ENCODE results near the gene DMTF1. TPM values are rescaled to one million over a fixed set of nuclear protein-coding genes. Genes with fewer than 3 reads are reported as not detected.

Gene DMTF1
- total RNA-seq, 2 donors from 2014 or later = 129 to 152 TPM

DNA sequence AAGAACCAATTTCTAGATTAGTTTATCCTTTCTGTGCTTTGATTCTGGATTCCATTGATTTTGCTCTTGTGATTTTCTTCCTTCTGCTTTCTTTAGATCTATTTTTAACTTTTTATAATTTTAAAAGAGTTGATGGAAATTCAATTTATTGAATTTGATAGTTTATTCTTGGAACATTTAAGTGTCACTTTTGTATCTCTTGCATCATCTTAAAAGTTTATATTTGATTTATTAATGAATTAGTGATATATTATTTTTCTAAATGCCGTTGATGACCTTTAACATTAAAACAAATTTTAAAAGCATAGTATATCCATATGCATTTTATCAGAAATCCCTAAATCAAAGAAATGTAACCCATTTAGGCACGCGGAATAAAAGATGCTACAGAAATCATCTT is 26.9 kb downstream of the DMTF1 start:
- H3K4me3 ChIP-seq (ENCODE audit: low read length) = no peak overlapping the region
- Mint-ChIP-seq H3K4me1 (no peaks in the 10 kb centered on the region), H3K4me3 (no peak overlapping the region), H3K9me3 (no peaks in the 10 kb centered on the region), H3K27me3 (ENCODE audit: insufficient read depth) (no peaks in the 10 kb centered on the region), H3K36me3 (ENCODE audit: low read depth) (peaks cover 69% of the 10 kb centered on the region), H3K27ac (no peak overlapping the region)
- no peak overlapping the region for H3K9ac ChIP-seq (ENCODE audit: extremely low read depth, low read length, poor library complexity, severe bottlenecking)
- H3K4me1 ChIP-seq (ENCODE audit: control insufficient read depth, insufficient read depth, low read length) = no peaks in the 10 kb centered on the region
- DNase-seq = no peak
- no peaks in the 10 kb centered on the region for H3K9me3 ChIP-seq (ENCODE audit: control insufficient read depth, low read length)
- no peaks in the 10 kb centered on the region for H3K27me3 ChIP-seq (ENCODE audit: control insufficient read depth, insufficient read depth, low read length, poor library complexity, severe bottlenecking)
- H3K27ac ChIP-seq (ENCODE audit: low read depth, low read length) = no peak overlapping the region
- TF ChIP-seq, protein P1, sequence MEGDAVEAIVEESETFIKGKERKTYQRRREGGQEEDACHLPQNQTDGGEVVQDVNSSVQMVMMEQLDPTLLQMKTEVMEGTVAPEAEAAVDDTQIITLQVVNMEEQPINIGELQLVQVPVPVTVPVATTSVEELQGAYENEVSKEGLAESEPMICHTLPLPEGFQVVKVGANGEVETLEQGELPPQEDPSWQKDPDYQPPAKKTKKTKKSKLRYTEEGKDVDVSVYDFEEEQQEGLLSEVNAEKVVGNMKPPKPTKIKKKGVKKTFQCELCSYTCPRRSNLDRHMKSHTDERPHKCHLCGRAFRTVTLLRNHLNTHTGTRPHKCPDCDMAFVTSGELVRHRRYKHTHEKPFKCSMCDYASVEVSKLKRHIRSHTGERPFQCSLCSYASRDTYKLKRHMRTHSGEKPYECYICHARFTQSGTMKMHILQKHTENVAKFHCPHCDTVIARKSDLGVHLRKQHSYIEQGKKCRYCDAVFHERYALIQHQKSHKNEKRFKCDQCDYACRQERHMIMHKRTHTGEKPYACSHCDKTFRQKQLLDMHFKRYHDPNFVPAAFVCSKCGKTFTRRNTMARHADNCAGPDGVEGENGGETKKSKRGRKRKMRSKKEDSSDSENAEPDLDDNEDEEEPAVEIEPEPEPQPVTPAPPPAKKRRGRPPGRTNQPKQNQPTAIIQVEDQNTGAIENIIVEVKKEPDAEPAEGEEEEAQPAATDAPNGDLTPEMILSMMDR (conservative IDR thresholded peaks at IDR 0.05) = no peak
- WGBS, 2 experiments (ENCODE audit: insufficient coverage in 1 of 2, insufficient read length in 1 of 2) = 97 to 100% methylated on average over 2 to 3 of the region's 3 CpGs
- H3K36me3 ChIP-seq (ENCODE audit: control insufficient read depth, insufficient read depth, low read length) = peaks cover 98% of the 10 kb centered on the region

DNA sequence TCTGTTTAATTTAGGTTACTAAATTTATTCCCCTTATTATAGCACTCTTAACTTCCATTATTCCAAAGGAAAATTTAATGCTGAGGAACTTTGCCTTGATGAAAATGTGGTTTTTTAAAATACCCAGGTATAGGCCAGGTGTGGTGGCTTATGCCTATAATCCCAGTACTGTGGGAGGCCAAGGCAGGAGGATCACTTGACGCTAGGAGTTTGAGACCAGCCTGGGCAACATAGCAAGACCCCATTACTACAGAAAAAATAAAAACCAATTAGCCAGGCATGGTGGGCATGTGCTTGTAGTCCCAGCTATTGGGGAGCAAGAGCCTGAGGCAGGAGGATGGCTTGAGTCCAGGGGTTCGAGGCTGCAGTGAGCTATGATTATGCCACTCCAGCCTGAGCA is 34.9 kb downstream of the DMTF1 start:
- H3K4me1 ChIP-seq (ENCODE audit: control insufficient read depth, insufficient read depth, low read length) = no peaks in the 10 kb centered on the region
- Mint-ChIP-seq H3K9me3 (no peaks in the 10 kb centered on the region), H3K4me3 (no peak overlapping the region), H3K4me1 (no peaks in the 10 kb centered on the region), H3K27me3 (ENCODE audit: insufficient read depth) (no peaks in the 10 kb centered on the region), H3K36me3 (ENCODE audit: low read depth) (peaks cover 74% of the 10 kb centered on the region), H3K27ac (no peak overlapping the region)
- TF ChIP-seq, protein P1 (conservative IDR thresholded peaks at IDR 0.05) = no peak
- no peak overlapping the region for H3K4me3 ChIP-seq (ENCODE audit: low read length)
- H3K9me3 ChIP-seq (ENCODE audit: control insufficient read depth, low read length) = no peaks in the 10 kb centered on the region
- H3K27me3 ChIP-seq (ENCODE audit: control insufficient read depth, insufficient read depth, low read length, poor library complexity, severe bottlenecking) = no peaks in the 10 kb centered on the region
- WGBS, 2 experiments (ENCODE audit: insufficient coverage in 1 of 2, insufficient read length in 1 of 2) = 100% methylated on average over 1 to 2 of the region's 2 CpGs
- DNase-seq = no peak
- no peak overlapping the region for H3K9ac ChIP-seq (ENCODE audit: extremely low read depth, low read length, poor library complexity, severe bottlenecking)
- H3K27ac ChIP-seq (ENCODE audit: low read depth, low read length) = no peak overlapping the region
- peaks cover 98% of the 10 kb centered on the region for H3K36me3 ChIP-seq (ENCODE audit: control insufficient read depth, insufficient read depth, low read length)

DNA sequence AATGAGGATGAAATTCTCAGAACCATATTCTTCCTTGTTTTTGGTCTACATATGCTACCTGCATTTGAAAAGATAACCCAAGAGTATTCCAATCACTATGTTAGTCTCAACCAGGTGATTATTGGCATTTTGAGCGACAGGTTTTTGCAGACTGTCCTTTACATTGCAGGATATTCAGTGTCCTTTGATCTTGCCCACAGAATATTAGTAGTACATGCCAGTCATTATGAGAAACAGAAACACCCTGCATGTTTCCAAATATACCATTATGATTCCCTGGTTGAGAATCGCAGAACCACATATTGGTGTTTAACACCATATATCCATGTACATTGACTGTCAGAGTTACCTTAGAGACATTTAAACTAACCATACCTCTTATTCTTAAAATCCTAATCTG is 36.7 kb downstream of the DMTF1 start:
- TF ChIP-seq, protein P1 (conservative IDR thresholded peaks at IDR 0.05) = no peak
- H3K27ac Mint-ChIP-seq = no peak overlapping the region
- no peaks in the 10 kb centered on the region for H3K27me3 ChIP-seq (ENCODE audit: control insufficient read depth, insufficient read depth, low read length, poor library complexity, severe bottlenecking)
- no peak for DNase-seq
- H3K36me3 Mint-ChIP-seq (ENCODE audit: low read depth) = peaks cover 70% of the 10 kb centered on the region
- no peaks in the 10 kb centered on the region for H3K9me3 ChIP-seq (ENCODE audit: control insufficient read depth, low read length)
- H3K27me3 Mint-ChIP-seq (ENCODE audit: insufficient read depth) = no peaks in the 10 kb centered on the region
- no peak overlapping the region for H3K27ac ChIP-seq (ENCODE audit: low read depth, low read length)
- H3K36me3 ChIP-seq (ENCODE audit: control insufficient read depth, insufficient read depth, low read length) = peaks cover 98% of the 10 kb centered on the region
- no peaks in the 10 kb centered on the region for H3K9me3 Mint-ChIP-seq
- no peak overlapping the region for H3K4me3 ChIP-seq (ENCODE audit: low read length)
- no peak overlapping the region for H3K4me3 Mint-ChIP-seq
- H3K4me1 ChIP-seq (ENCODE audit: control insufficient read depth, insufficient read depth, low read length) = no peaks in the 10 kb centered on the region
- no peaks in the 10 kb centered on the region for H3K4me1 Mint-ChIP-seq
- H3K9ac ChIP-seq (ENCODE audit: extremely low read depth, low read length, poor library complexity, severe bottlenecking) = no peak overlapping the region
- WGBS, 2 experiments (ENCODE audit: insufficient coverage in 1 of 2, insufficient read length in 1 of 2) = 97 to 100% methylated on average over 2 of the region's 2 CpGs

Measured in endodermal cell (in vitro differentiated cells).